Endodermal cell (in vitro differentiated cells): ENCODE results near the gene NDUFAF8. TPM values are rescaled to one million over a fixed set of nuclear protein-coding genes. Genes with fewer than 3 reads are reported as not detected.

ENCODE experiments used
- DNase-seq: peaks from one replicate; pipeline ENCODE4 v3.0.0-alpha.2; 2017
- H3K27ac ChIP-seq: 2 replicates; pipeline ENCODE4 v1.5.1; 2013; ENCODE audit warnings: mild to moderate bottlenecking, low read depth, low read length, moderate library complexity
- H3K27me3 ChIP-seq: 2 replicates; pipeline ENCODE4 v1.6.1; 2013; ENCODE audit warnings: mild to moderate bottlenecking, low read length, moderate library complexity; ENCODE audit not compliant: insufficient read depth, control insufficient read depth, poor library complexity, severe bottlenecking
- H3K36me3 ChIP-seq: 2 replicates; pipeline ENCODE4 v1.7.0; 2013; ENCODE audit warnings: mild to moderate bottlenecking, low read length, moderate library complexity; ENCODE audit not compliant: control insufficient read depth, insufficient read depth
- H3K4me1 ChIP-seq: one replicate; pipeline ENCODE4 v1.7.0; 2013; ENCODE audit warnings: low read length; ENCODE audit not compliant: control insufficient read depth, insufficient read depth
- H3K4me3 ChIP-seq: 2 replicates; pipeline ENCODE4 v1.5.1; 2013; ENCODE audit warnings: mild to moderate bottlenecking, low read length, moderate library complexity
- H3K9ac ChIP-seq: 2 replicates; pipeline ENCODE4 v1.6.1; 2013; ENCODE audit warnings: mild to moderate bottlenecking, low read length, moderate library complexity; ENCODE audit not compliant: poor library complexity, severe bottlenecking; ENCODE audit errors: extremely low read depth
- H3K9me3 ChIP-seq: 2 replicates; pipeline ENCODE4 v1.6.1; 2013; ENCODE audit warnings: mild to moderate bottlenecking, low read length, moderate library complexity; ENCODE audit not compliant: control insufficient read depth
- H3K27ac Mint-ChIP-seq: 2 replicates; pipeline ENCODE4 v1.8.0; 2020; ENCODE audit warnings: mixed read lengths
- H3K27me3 Mint-ChIP-seq: 2 replicates; pipeline ENCODE4 v1.8.0; 2021; ENCODE audit warnings: mild to moderate bottlenecking, mixed read lengths; ENCODE audit not compliant: insufficient read depth
- H3K36me3 Mint-ChIP-seq: 2 replicates; pipeline ENCODE4 v1.8.0; 2020; ENCODE audit warnings: low read depth, mixed read lengths
- H3K4me1 Mint-ChIP-seq: 2 replicates; pipeline ENCODE4 v1.8.0; 2020; ENCODE audit warnings: mixed read lengths
- H3K4me3 Mint-ChIP-seq: 2 replicates; pipeline ENCODE4 v1.8.0; 2020; ENCODE audit warnings: mild to moderate bottlenecking, moderate library complexity, mixed read lengths
- H3K9me3 Mint-ChIP-seq: 2 replicates; pipeline ENCODE4 v1.8.0; 2020; ENCODE audit warnings: mild to moderate bottlenecking, mixed read lengths
- WGBS, 2 experiments: methylation state at CpG; one replicate each; pipeline versions ENCODE4 v1.1.5 to v1.1.7; 2013; ENCODE audit warnings: missing lambda C conversion rate in 2 of 2, mixed read lengths in 1 of 2; ENCODE audit not compliant: insufficient coverage in 1 of 2, insufficient read length in 1 of 2; 5-methylcytosine and 5-hydroxymethylcytosine counted together
- total RNA-seq, 2 donors: library from RNA; stranded (reverse); fragmentation: NEBNext Ultra II Directional in 1 of 2; extraction: Animal tissue kit (Norgen Biotek cat#: 25700) in 1 of 2; gene quantifications; 2 replicates in 1 of 2; 3 replicates in 1 of 2; pipeline ENCODE4 v1.2.1, GENCODE V29; 2021
- TF ChIP-seq, protein P1 (sequence below): fragments of 200-600 bp; sonication (generic); conservative IDR thresholded peaks from 2 replicates; pipeline ENCODE4 v1.5.0; 2021; ENCODE audit warnings: antibody characterized with exemption, mild to moderate bottlenecking

Gene NDUFAF8
- total RNA-seq, 2 donors from 2014 or later, result 42.7 to 48.7 TPM

- 94 to 96% methylated on average over 7 to 8 of the region's 8 CpGs for WGBS, 2 experiments
- no peaks in the 10 kb centered on the region for H3K9me3 Mint-ChIP-seq
- no peak for DNase-seq
- Histone ChIP-seq H3K4me3 (no peak overlapping the region), H3K27ac (no peak overlapping the region), H3K27me3 (no peaks in the 10 kb centered on the region), H3K9me3 (no peaks in the 10 kb centered on the region), H3K9ac (no peak overlapping the region), H3K36me3 (no peaks in the 10 kb centered on the region), H3K4me1 (no peaks in the 10 kb centered on the region)
- H3K27ac Mint-ChIP-seq, result no peak overlapping the region
- peaks cover 11% of the 10 kb centered on the region for H3K36me3 Mint-ChIP-seq
- no peaks in the 10 kb centered on the region for H3K27me3 Mint-ChIP-seq
- TF ChIP-seq, protein P1, sequence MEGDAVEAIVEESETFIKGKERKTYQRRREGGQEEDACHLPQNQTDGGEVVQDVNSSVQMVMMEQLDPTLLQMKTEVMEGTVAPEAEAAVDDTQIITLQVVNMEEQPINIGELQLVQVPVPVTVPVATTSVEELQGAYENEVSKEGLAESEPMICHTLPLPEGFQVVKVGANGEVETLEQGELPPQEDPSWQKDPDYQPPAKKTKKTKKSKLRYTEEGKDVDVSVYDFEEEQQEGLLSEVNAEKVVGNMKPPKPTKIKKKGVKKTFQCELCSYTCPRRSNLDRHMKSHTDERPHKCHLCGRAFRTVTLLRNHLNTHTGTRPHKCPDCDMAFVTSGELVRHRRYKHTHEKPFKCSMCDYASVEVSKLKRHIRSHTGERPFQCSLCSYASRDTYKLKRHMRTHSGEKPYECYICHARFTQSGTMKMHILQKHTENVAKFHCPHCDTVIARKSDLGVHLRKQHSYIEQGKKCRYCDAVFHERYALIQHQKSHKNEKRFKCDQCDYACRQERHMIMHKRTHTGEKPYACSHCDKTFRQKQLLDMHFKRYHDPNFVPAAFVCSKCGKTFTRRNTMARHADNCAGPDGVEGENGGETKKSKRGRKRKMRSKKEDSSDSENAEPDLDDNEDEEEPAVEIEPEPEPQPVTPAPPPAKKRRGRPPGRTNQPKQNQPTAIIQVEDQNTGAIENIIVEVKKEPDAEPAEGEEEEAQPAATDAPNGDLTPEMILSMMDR, result no peak
- H3K4me3 Mint-ChIP-seq, result no peak overlapping the region
- no peaks in the 10 kb centered on the region for H3K4me1 Mint-ChIP-seq
These were observed 25.1 kb upstream of the NDUFAF8 start for GRCh38 chr17:81213978-81214377.

DNA sequence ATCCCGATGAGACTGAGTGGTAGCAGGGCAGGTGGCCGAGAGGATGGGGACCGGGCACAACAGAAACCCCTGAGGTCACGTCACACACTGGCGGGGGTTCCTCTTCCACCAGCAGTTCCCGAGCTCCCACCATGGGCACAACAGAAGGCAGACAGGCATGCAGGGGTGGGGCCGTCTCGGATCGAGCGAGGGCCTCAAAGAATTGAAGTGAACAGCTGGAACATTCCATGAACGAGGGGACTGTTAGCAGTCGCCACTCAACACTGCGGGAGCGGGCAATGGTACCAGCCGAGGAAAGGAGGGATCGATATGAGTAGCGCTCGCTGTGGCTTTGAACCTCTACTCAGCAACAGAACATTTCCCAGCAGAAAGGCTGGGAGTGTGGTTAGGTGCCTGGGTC, 21.6 kb upstream of the NDUFAF8 start:
- H3K36me3 Mint-ChIP-seq, result peaks cover 15% of the 10 kb centered on the region
- no peak overlapping the region for H3K27ac ChIP-seq
- DNase-seq, result no peak
- H3K9me3 ChIP-seq, result no peaks in the 10 kb centered on the region
- no peaks in the 10 kb centered on the region for H3K27me3 ChIP-seq
- no peak overlapping the region for H3K27ac Mint-ChIP-seq
- H3K36me3 ChIP-seq, result no peaks in the 10 kb centered on the region
- no peak overlapping the region for H3K9ac ChIP-seq
- no peaks in the 10 kb centered on the region for H3K9me3 Mint-ChIP-seq
- no peak overlapping the region for H3K4me3 Mint-ChIP-seq
- no peaks in the 10 kb centered on the region for H3K27me3 Mint-ChIP-seq
- peaks cover 9% of the 10 kb centered on the region for H3K4me1 ChIP-seq
- H3K4me1 Mint-ChIP-seq, result peaks cover 9% of the 10 kb centered on the region
- no peak overlapping the region for H3K4me3 ChIP-seq
- WGBS, 2 experiments, result 88 to 94% methylated on average over 16 to 18 of the region's 18 CpGs
- TF ChIP-seq, protein P1, result no peak

DNA sequence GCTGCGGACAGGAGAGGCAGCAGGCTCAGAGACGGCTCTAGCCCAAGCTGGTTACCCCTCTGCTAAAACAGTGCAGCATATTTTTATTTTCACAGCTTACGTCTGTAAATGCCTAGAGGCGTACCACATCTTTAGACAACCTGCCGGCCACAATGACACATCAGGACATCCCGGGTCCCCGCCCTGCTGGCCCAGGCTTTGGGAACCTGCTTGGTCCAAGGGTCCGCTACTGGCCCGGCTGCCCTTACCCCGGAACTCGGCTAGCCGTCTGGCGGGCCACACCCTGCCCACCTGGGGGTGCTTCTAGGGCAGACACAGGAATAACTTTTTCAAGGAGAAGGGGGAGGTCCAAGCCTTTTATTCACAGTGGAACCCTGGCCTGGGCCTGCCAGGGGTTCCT, 20.7 kb upstream of the NDUFAF8 start:
- Histone ChIP-seq H3K9me3 (no peaks in the 10 kb centered on the region), H3K36me3 (no peaks in the 10 kb centered on the region), H3K9ac (no peak overlapping the region), H3K27me3 (peaks cover 2% of the 10 kb centered on the region), H3K4me3 (no peak overlapping the region), H3K27ac (no peak overlapping the region), H3K4me1 (peaks cover 9% of the 10 kb centered on the region)
- WGBS, 2 experiments, result 79 to 89% methylated on average over 8 to 13 of the region's 13 CpGs
- Mint-ChIP-seq H3K27ac (no peak overlapping the region), H3K36me3 (peaks cover 15% of the 10 kb centered on the region), H3K9me3 (no peaks in the 10 kb centered on the region), H3K4me3 (no peak overlapping the region), H3K4me1 (peaks cover 10% of the 10 kb centered on the region), H3K27me3 (no peaks in the 10 kb centered on the region)
- TF ChIP-seq, protein P1, result no peak
- DNase-seq, result no peak
